GM18870 (cell line): ENCODE results near the gene PRPF6.

Experiments
- ATAC-seq: cut with Tn5 transposase; IDR thresholded peaks from one replicate; pipeline ENCODE4 v1.9.1; 2021; ENCODE audit warnings: moderate library complexity; ENCODE audit not compliant: unreplicated experiment

The PRPF6 gene

GRCh38 chr20:63945031-63945658 is 35.8 kb upstream of the PRPF6 start:
- no peak for ATAC-seq

- no peak for ATAC-seq
Measured at GRCh38 chr20:63945921-63946920, 34.7 kb upstream of the PRPF6 start.

GRCh38 chr20:63946986-63947637 is 33.8 kb upstream of the PRPF6 start:
- no peak for ATAC-seq

- ATAC-seq = no peak
Measured at GRCh38 chr20:63947638-63948456, 33.1 kb upstream of the PRPF6 start.

- no peak for ATAC-seq
Measured at GRCh38 chr20:63950701-63951397, 30.1 kb upstream of the PRPF6 start.

- no peak for ATAC-seq
Measured at GRCh38 chr20:63951398-63952209, 29.3 kb upstream of the PRPF6 start.

GRCh38 chr20:63952210-63952535 is 28.8 kb upstream of the PRPF6 start:
- ATAC-seq = no peak

- no peak for ATAC-seq
Measured at GRCh38 chr20:63952769-63953168, 28.2 kb upstream of the PRPF6 start.

- no peak for ATAC-seq
Measured at GRCh38 chr20:63953764-63954429, 27.0 kb upstream of the PRPF6 start.

- ATAC-seq = no peak
Measured at GRCh38 chr20:63955281-63955826, 25.6 kb upstream of the PRPF6 start.

GRCh38 chr20:63955827-63956663 is 24.9 kb upstream of the PRPF6 start, which contains the start of gene UCKL1:
UCKL1 (minus strand) TSS chr20:63956416; CDS start chr20:63956372, 44 bp downstream.
- ATAC-seq = peak; percentile 45

- ATAC-seq = peak; percentile 24
Measured at GRCh38 chr20:63956664-63957003, 24.3 kb upstream of the PRPF6 start.

GRCh38 chr20:63957004-63957689 is 23.8 kb upstream of the PRPF6 start:
- peak; percentile 6 for ATAC-seq

GRCh38 chr20:63957690-63958441 is 23.1 kb upstream of the PRPF6 start:
- no peak for ATAC-seq

GRCh38 chr20:63958471-63958870 is 22.5 kb upstream of the PRPF6 start:
- ATAC-seq = no peak

GRCh38 chr20:63958964-63959698 is 21.8 kb upstream of the PRPF6 start:
- no peak for ATAC-seq
